Neutrophil (primary cell): ENCODE measurements around the gene TOP1.
"Not testable (repeated sequence)": the region's sequence is repeated elsewhere in the genome, so short reads cannot be mapped to it uniquely, and the experiment has no call there.

Source experiments
- H3K27ac ChIP-seq: fragments of 200-600 bp; sonication (generic); 2 replicates; pipeline ENCODE4 v1.5.1; 2016; ENCODE audit warnings: mild to moderate bottlenecking, moderate library complexity
- H3K27me3 ChIP-seq: fragments of 200-600 bp; sonication (generic); 2 replicates; pipeline ENCODE4 v1.6.0; 2016; ENCODE audit warnings: mild to moderate bottlenecking
- H3K36me3 ChIP-seq: fragments of 200-600 bp; sonication (generic); 2 replicates; pipeline ENCODE4 v1.5.1; 2017
- H3K4me1 ChIP-seq, 2 experiments: fragments of 200-600 bp in 1 of 2; sonication (generic) in 1 of 2; 1 replicate in 1 of 2; 2 replicates in 1 of 2; pipeline versions ENCODE4 v1.5.1 to v1.6.1; 2013 to 2016; ENCODE audit warnings: low read depth in 1 of 2, low read length in 1 of 2, mild to moderate bottlenecking in 1 of 2, moderate library complexity in 1 of 2; ENCODE audit not compliant: control insufficient read depth in 1 of 2, insufficient read depth in 1 of 2
- H3K4me3 ChIP-seq, 2 experiments: fragments of 200-600 bp in 1 of 2; sonication (generic) in 1 of 2; 1 replicate in 1 of 2; 2 replicates in 1 of 2; pipeline ENCODE4 v1.5.1; 2013 to 2016; ENCODE audit warnings: low read depth in 1 of 2, low read length in 1 of 2, mild to moderate bottlenecking in 1 of 2, moderate library complexity in 1 of 2
- H3K9me3 ChIP-seq: fragments of 200-600 bp; sonication (generic); 2 replicates; pipeline ENCODE4 v1.5.1; 2016
- CTCF ChIP-seq: fragments of 200-600 bp; sonication (generic); IDR thresholded peaks from 2 replicates; pipeline ENCODE4 v1.5.1; 2016; ENCODE audit warnings: antibody characterized with exemption

The TOP1 gene

GRCh38 chr20:41110930-41111577, 82.4 kb downstream of the TOP1 start:
- H3K4me3 ChIP-seq = no peak overlapping the region
- H3K27me3 ChIP-seq = no peaks in the 10 kb centered on the region
- peak overlapping the region; percentile 25 for H3K27ac ChIP-seq
- no peak for TF ChIP-seq CTCF
- H3K4me1 ChIP-seq = no peaks in the 10 kb centered on the region
- H3K36me3 ChIP-seq = peaks cover 74% of the 10 kb centered on the region
- H3K9me3 ChIP-seq = peaks cover 4% of the 10 kb centered on the region

- Histone ChIP-seq H3K27me3 (no peaks in the 10 kb centered on the region), H3K4me3 (no peak overlapping the region), H3K9me3 (peaks cover 4% of the 10 kb centered on the region), H3K27ac (no peak overlapping the region), H3K4me1 (no peaks in the 10 kb centered on the region), H3K36me3 (peaks cover 76% of the 10 kb centered on the region)
- no peak for TF ChIP-seq CTCF
Measured at GRCh38 chr20:41111578-41111951, 82.9 kb downstream of the TOP1 start.

- TF ChIP-seq CTCF = no peak
- Histone ChIP-seq H3K4me1 (no peaks in the 10 kb centered on the region), H3K9me3 (peaks cover 4% of the 10 kb centered on the region), H3K27ac (no peak overlapping the region), H3K27me3 (no peaks in the 10 kb centered on the region), H3K36me3 (peaks cover 94% of the 10 kb centered on the region), H3K4me3 (no peak overlapping the region)
Measured at GRCh38 chr20:41116282-41116956, 87.8 kb downstream of the TOP1 start.

GRCh38 chr20:41118159-41118558, 89.5 kb downstream of the TOP1 start:
- peaks cover 100% of the 10 kb centered on the region for H3K36me3 ChIP-seq
- H3K9me3 ChIP-seq = not testable (repeated sequence)

GRCh38 chr20:41118632-41119031, 90.0 kb downstream of the TOP1 start:
- no peak for TF ChIP-seq CTCF
- H3K9me3 ChIP-seq = peaks cover 4% of the 10 kb centered on the region
- H3K36me3 ChIP-seq = peaks cover 100% of the 10 kb centered on the region
- H3K4me3 ChIP-seq = no peak overlapping the region
- H3K27me3 ChIP-seq = no peaks in the 10 kb centered on the region
- H3K4me1 ChIP-seq = no peaks in the 10 kb centered on the region
- no peak overlapping the region for H3K27ac ChIP-seq

More at GRCh38 chr20:41118159-41118558, 89.5 kb downstream of the TOP1 start:
- not testable (repeated sequence) for H3K27me3 ChIP-seq, H3K27ac ChIP-seq, H3K4me3 ChIP-seq, H3K4me1 ChIP-seq
